Sigmoid colon (tissue), 4 donors: ENCODE data around the gene CSTB.

Experiments
- EP300 ChIP-seq, 4 donors: sonication (generic); formaldehyde crosslinking; IDR thresholded peaks; one replicate each; pipeline ENCODE4 v1.6.1; 2017; ENCODE audit warnings: antibody characterized with exemption in 4 of 4
- POLR2A ChIP-seq, 2 donors: fragments of 450-650 bp; IDR thresholded peaks; one replicate each; pipeline ENCODE4 v1.6.1; 2016; ENCODE audit warnings: antibody characterized with exemption in 2 of 2, mild to moderate bottlenecking in 2 of 2, moderate library complexity in 2 of 2
- POLR2AphosphoS5 ChIP-seq, 4 donors: sonication (generic); formaldehyde crosslinking; IDR thresholded peaks; one replicate each; pipeline ENCODE4 v1.6.1; 2017; ENCODE audit warnings: antibody characterized with exemption in 4 of 4
- TF ChIP-seq, protein P1 (sequence below), 4 experiments: fragments of 450-650 bp in 3 of 4; fragments of 200-600 bp in 1 of 4; IDR thresholded peaks; one replicate each; pipeline ENCODE4 v1.5.1; 2016 to 2019; ENCODE audit warnings: antibody characterized with exemption in 4 of 4, mild to moderate bottlenecking in 3 of 4, moderate library complexity in 2 of 4

- TF ChIP-seq, protein P1, sequence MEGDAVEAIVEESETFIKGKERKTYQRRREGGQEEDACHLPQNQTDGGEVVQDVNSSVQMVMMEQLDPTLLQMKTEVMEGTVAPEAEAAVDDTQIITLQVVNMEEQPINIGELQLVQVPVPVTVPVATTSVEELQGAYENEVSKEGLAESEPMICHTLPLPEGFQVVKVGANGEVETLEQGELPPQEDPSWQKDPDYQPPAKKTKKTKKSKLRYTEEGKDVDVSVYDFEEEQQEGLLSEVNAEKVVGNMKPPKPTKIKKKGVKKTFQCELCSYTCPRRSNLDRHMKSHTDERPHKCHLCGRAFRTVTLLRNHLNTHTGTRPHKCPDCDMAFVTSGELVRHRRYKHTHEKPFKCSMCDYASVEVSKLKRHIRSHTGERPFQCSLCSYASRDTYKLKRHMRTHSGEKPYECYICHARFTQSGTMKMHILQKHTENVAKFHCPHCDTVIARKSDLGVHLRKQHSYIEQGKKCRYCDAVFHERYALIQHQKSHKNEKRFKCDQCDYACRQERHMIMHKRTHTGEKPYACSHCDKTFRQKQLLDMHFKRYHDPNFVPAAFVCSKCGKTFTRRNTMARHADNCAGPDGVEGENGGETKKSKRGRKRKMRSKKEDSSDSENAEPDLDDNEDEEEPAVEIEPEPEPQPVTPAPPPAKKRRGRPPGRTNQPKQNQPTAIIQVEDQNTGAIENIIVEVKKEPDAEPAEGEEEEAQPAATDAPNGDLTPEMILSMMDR (IDR thresholded peaks at IDR 0.05) = no peak
- TF ChIP-seq POLR2AphosphoS5 (IDR thresholded peaks at IDR 0.05) (peak; percentile 88 to 95 (median 90)), POLR2A (IDR thresholded peaks at IDR 0.05) (peak; percentile 36 to 39), EP300 (IDR thresholded peaks at IDR 0.05) (no peak)
Observed at GRCh38 chr21:43775795-43776430, at the start of gene CSTB.
